ENCODE results near the gene CCBE1. TPM values are rescaled to one million over a fixed set of nuclear protein-coding genes. Genes with fewer than 3 reads are reported as not detected.

Gene CCBE1
- total and polyA plus RNA-seq, 9 of the 15 experiments (the other 6 are each of a cell fraction or from before 2014, with no cell fraction given): 0.20 TPM; not detected in 8

DNA sequence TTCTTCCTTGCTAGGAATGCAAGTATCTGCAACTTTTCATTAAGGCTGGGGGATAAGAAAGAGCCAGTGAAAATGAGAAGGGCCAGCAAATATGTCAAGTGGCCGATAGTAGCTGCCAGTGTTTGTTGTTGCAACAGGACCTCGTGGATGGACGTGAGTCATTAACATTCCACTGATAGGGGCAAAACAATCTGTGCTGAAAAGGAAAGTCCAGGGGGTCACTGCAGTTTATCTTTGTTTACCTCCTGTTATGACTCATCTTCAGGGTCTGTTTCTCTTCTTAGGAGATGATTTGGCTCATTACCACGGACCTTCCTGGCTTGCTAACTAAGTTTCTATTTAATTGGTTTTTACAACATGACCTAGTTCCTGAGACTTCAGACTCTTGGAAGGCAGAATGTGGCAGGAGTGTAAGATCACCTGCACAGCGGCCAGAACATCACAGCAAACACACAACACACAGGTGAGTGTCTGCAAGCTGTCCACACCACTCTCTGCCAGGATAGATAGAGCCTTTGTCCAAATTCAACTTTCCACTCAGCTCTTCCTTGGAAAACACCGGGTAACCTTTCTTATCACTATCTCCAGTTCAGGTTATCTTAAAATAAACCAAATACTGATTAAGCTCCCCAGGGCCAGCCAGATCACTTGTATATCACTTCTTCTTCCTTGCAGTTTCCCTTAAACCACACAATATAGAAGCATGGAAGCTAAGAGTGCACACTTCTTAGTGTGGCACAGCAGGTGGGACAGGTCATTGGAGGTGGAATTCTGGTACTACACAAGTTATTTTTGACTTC lies 180.7 kb downstream of the CCBE1 start (continued):
- TF ChIP-seq ZFP36 (IDR thresholded peaks at IDR 0.05; ENCODE audit: low read depth, low read length, partially characterized antibody) (no peak), ZNF780A (CRISPR knock-in tag; IDR thresholded peaks at IDR 0.05) (no peak), PYGO2 (tag; IDR thresholded peaks at IDR 0.05) (no peak), TEAD1 (CRISPR knock-in tag; IDR thresholded peaks at IDR 0.05) (peak; percentile 80 to 83), MECOM (CRISPR knock-in tag; IDR thresholded peaks at IDR 0.05) (no peak), CREM (IDR thresholded peaks at IDR 0.05; ENCODE audit: low read depth) (no peak), ZNF324 (CRISPR knock-in tag; IDR thresholded peaks at IDR 0.05) (no peak), ZNF639 (CRISPR knock-in tag; conservative IDR thresholded peaks at IDR 0.05 in 1 of 2, IDR thresholded peaks at IDR 0.05 in 1 of 2) (no peak), ARID1B (IDR thresholded peaks at IDR 0.05) (peak; percentile 87), CGGBP1 (CRISPR knock-in tag; IDR thresholded peaks at IDR 0.05) (no peak), SREBF1 (IDR thresholded peaks at IDR 0.05; ENCODE audit: borderline replicate concordance, low read depth, low read length) (no peak), TEAD2 (tag; IDR thresholded peaks at IDR 0.05) (0 out of 2 replicates have a peak, but pooled peaks have one; percentile 28)
- TF ChIP-seq, protein P1, sequence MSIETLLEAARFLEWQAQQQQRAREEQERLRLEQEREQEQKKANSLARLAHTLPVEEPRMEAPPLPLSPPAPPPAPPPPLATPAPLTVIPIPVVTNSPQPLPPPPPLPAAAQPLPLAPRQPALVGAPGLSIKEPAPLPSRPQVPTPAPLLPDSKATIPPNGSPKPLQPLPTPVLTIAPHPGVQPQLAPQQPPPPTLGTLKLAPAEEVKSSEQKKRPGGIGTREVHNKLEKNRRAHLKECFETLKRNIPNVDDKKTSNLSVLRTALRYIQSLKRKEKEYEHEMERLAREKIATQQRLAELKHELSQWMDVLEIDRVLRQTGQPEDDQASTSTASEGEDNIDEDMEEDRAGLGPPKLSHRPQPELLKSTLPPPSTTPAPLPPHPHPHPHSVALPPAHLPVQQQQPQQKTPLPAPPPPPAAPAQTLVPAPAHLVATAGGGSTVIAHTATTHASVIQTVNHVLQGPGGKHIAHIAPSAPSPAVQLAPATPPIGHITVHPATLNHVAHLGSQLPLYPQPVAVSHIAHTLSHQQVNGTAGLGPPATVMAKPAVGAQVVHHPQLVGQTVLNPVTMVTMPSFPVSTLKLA (conservative IDR thresholded peaks at IDR 0.05): peak in 1 of 2 experiments; percentile 75; a peak in 3 of 4 replicates
- TF ChIP-seq, protein P2, sequence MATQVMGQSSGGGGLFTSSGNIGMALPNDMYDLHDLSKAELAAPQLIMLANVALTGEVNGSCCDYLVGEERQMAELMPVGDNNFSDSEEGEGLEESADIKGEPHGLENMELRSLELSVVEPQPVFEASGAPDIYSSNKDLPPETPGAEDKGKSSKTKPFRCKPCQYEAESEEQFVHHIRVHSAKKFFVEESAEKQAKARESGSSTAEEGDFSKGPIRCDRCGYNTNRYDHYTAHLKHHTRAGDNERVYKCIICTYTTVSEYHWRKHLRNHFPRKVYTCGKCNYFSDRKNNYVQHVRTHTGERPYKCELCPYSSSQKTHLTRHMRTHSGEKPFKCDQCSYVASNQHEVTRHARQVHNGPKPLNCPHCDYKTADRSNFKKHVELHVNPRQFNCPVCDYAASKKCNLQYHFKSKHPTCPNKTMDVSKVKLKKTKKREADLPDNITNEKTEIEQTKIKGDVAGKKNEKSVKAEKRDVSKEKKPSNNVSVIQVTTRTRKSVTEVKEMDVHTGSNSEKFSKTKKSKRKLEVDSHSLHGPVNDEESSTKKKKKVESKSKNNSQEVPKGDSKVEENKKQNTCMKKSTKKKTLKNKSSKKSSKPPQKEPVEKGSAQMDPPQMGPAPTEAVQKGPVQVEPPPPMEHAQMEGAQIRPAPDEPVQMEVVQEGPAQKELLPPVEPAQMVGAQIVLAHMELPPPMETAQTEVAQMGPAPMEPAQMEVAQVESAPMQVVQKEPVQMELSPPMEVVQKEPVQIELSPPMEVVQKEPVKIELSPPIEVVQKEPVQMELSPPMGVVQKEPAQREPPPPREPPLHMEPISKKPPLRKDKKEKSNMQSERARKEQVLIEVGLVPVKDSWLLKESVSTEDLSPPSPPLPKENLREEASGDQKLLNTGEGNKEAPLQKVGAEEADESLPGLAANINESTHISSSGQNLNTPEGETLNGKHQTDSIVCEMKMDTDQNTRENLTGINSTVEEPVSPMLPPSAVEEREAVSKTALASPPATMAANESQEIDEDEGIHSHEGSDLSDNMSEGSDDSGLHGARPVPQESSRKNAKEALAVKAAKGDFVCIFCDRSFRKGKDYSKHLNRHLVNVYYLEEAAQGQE (IDR thresholded peaks at IDR 0.05; ENCODE audit: borderline replicate concordance): no peak
- TF ChIP-seq, protein P2 (CRISPR knock-in tag; IDR thresholded peaks at IDR 0.05; ENCODE audit: low read depth): no peak
